Measurements from ENCODE around the gene GPR183. TPM values are rescaled to one million over a fixed set of nuclear protein-coding genes. Genes with fewer than 3 reads are reported as not detected.

GPR183 gene
- total and polyA plus RNA-seq, 2 of the 8 experiments (the other 6 are each of a cell fraction or from before 2014, with no cell fraction given): not detected

GRCh38 chr13:99294958-99295357, 12.2 kb downstream of the GPR183 start:
- Histone ChIP-seq H3K79me1 (ENCODE audit: low read depth, low read length) (0 out of 2 replicates have a peak, but pooled peaks cover 2% of the 10 kb centered on the region), H4K8ac (ENCODE audit: extremely low read depth, insufficient read depth, low read length) (no peak overlapping the region), H3K4me2 (ENCODE audit: insufficient read depth in 1 of 2, low read depth in 2 of 2, low read length in 2 of 2) (no peak overlapping the region), H3K23ac (ENCODE audit: insufficient read length) (no peak overlapping the region), H3K9ac (replicated peaks in 1 of 4; ENCODE audit: extremely low read depth in 1 of 4, low read depth in 3 of 4, low read length in 3 of 4) (no peak overlapping the region), H2BK5ac (ENCODE audit: low read depth, low read length) (no peak overlapping the region), H3K18ac (ENCODE audit: extremely low read depth, low read length) (no peak overlapping the region), H3K4ac (replicated peaks; ENCODE audit: insufficient read length, low read depth, low read length) (no peak overlapping the region), H3K9me3 (ENCODE audit: insufficient read depth in 2 of 2, low read depth in 1 of 2, low read length in 1 of 2) (no peaks in the 10 kb centered on the region), H3K27ac (ENCODE audit: low read depth, low read length) (no peak overlapping the region), H4K91ac (replicated peaks; ENCODE audit: insufficient read length, low read length) (no peak overlapping the region), H3K79me2 (ENCODE audit: control insufficient read depth in 1 of 2, insufficient read depth in 2 of 2, low read length in 2 of 2) (no peaks in the 10 kb centered on the region), H2BK15ac (ENCODE audit: low read length) (no peak overlapping the region), H2AK5ac (ENCODE audit: low read depth, low read length) (no peak overlapping the region), H3K23me2 (ENCODE audit: low read depth, low read length) (no peaks in the 10 kb centered on the region), H3K36me3 (ENCODE audit: control insufficient read depth in 2 of 4, insufficient read depth in 4 of 4, low read length in 3 of 4) (no peaks in the 10 kb centered on the region), H4K5ac (ENCODE audit: insufficient read length, low read depth, low read length) (no peak overlapping the region), H2BK120ac (replicated peaks; ENCODE audit: low read depth, low read length) (no peak overlapping the region), H3K56ac (replicated peaks; ENCODE audit: insufficient read length, low read depth, low read length) (no peak overlapping the region), H2AFZ (ENCODE audit: low read length) (no peak overlapping the region), H3K14ac (ENCODE audit: insufficient read length) (no peak overlapping the region), H3K27me3 (replicated peaks in 1 of 4; ENCODE audit: control insufficient read depth in 3 of 4, extremely low read depth in 1 of 4, insufficient read depth in 3 of 4, low read length in 3 of 4) (no peaks in the 10 kb centered on the region), H2BK12ac (ENCODE audit: low read depth, low read length) (no peak overlapping the region), H2BK20ac (ENCODE audit: low read length) (no peak overlapping the region), H4K20me1 (replicated peaks in 1 of 2; ENCODE audit: control insufficient read depth in 1 of 2, insufficient read depth in 2 of 2, low read length in 2 of 2) (peaks cover 0 to 1% of the 10 kb centered on the region in 2 experiments), H3K4me1 (replicated peaks in 1 of 4; ENCODE audit: control insufficient read depth in 3 of 4, insufficient read depth in 4 of 4, low read length in 3 of 4) (no peaks in the 10 kb centered on the region; a peak in 1 of 7 replicates), H3K4me3 (ENCODE audit: extremely low read depth in 1 of 4, insufficient read depth in 2 of 4, low read depth in 3 of 4, low read length in 4 of 4) (no peak overlapping the region)
- FAIRE-seq (no peak), DNase-seq (ENCODE audit: low read depth in 1 of 2, low spot score in 2 of 2) (no peak)
- no peak for TF ChIP-seq GABPA (IDR thresholded peaks at IDR 0.05; ENCODE audit: borderline replicate concordance, insufficient read depth, low read length)
- TF ChIP-seq GTF2F1 (IDR thresholded peaks at IDR 0.05; ENCODE audit: borderline replicate concordance, low read depth, low read length): no peak
- no peak for TF ChIP-seq YY1 (IDR thresholded peaks at IDR 0.05; ENCODE audit: low read depth, low read length)
- no peak for TF ChIP-seq SRF (IDR thresholded peaks at IDR 0.05; ENCODE audit: low read depth, low read length)
- TF ChIP-seq JUND (IDR thresholded peaks at IDR 0.05; ENCODE audit: low read length): no peak
- CTCF ChIA-PET (ENCODE audit: partially characterized antibody): interaction anchor here (0.9 kb wide), 1 partner anchor 9 kb away, joined by 3 read pairs; no protein-coding TSS in a partner anchor
- WGBS, 2 experiments (ENCODE audit: extremely low coverage in 1 of 2, insufficient coverage in 1 of 2, insufficient read length in 1 of 2, insufficient replicate concordance in 2 of 2, low coverage in 1 of 2, low lambda C conversion rate in 2 of 2, missing lambda C conversion rate in 1 of 2): 94% methylated on average over 7 of the region's 7 CpGs; no CpG with 5 or more reads in 1 of the 2 experiments
- POLR2A ChIA-PET (ENCODE audit: partially characterized antibody): no interaction called here
